ENCODE measurements around the gene FUT3.

FUT3 gene

DNA sequence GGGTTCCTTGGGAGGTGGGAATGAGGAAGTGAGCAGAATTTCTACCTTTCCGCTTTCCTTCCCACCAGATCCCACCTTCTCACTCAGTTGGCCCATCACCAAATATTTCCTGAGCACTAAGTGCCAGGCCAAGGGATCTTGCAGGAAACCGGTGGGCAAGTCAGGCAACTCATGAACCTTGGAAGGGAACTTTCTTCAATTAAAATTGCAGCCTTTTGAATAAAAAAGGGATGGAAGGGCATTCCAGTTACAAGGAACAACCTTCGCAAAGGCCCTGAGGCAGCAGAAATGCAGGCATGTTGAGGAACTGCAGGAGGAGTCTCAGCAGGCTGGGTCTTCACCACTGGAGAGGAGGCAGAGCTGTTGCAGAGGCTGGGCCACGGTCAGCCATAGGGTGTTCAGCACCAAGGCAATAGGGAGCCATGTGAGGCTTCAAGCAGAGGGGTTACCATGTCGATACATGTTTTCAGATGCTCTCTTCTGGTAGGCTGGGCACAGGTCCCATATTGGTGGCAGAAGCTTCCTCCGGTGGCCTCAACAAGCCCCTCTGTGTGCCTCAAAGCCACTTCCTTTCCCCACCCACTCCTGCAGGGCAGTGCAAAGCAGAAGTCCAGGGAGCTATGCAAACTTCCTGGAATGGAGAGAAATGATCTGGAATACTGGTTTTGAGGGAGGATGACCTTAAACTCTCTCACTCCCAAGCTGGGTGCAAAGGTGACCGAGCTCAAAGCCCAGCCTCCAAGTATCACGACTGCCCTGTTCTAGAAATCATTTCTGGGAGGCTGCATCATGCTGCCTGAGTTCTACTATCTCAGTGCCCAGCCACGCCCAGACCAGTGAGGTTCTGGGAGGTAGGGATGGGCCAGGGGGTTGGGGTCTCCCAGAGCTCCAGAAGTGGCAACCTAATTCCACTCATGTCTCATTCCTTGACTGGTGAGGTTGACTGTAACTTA, 11.9 kb downstream of the FUT3 start, which contains the start of gene FUT6:
FUT6 (minus strand) TSS at position 638 of the 953 bp plus-strand sequence. CDS start 7,135 bp downstream, outside the sequence.
- no peak within 1 kb of the TSS for H4K5ac ChIP-seq (ENCODE audit: low read length)
- DNase-seq, result no peak
- no peak within 1 kb of the TSS for H3K4ac ChIP-seq (ENCODE audit: low read depth, low read length)
- H3K36me3 ChIP-seq (ENCODE audit: control insufficient read depth, insufficient read depth, low read length), result no peaks in the 10 kb centered on the region
- no peaks in the 10 kb centered on the region for H3K79me1 ChIP-seq (ENCODE audit: low read length)
- no peak within 1 kb of the TSS for H3K56ac ChIP-seq (ENCODE audit: low read length)
- no peak within 1 kb of the TSS for H3K18ac ChIP-seq (ENCODE audit: low read length)
- H2BK5ac ChIP-seq (ENCODE audit: low read length), result no peak within 1 kb of the TSS
- no peak within 1 kb of the TSS for H3K4me3 ChIP-seq (ENCODE audit: low read length)
- H4K8ac ChIP-seq (ENCODE audit: low read depth, low read length), result no peak within 1 kb of the TSS
- no peak within 1 kb of the TSS for H3K27ac ChIP-seq (ENCODE audit: low read depth, low read length)
- H2BK120ac ChIP-seq (ENCODE audit: low read depth, low read length), result no peak within 1 kb of the TSS
- no peak within 1 kb of the TSS for H2BK15ac ChIP-seq (replicated peaks; ENCODE audit: low read depth)
- WGBS (ENCODE audit: extremely low coverage, insufficient coverage, low lambda C conversion rate), result no CpG with 5 or more reads among the region's 9 CpGs
- H3K9ac ChIP-seq (ENCODE audit: low read length), result no peak within 1 kb of the TSS
- H3K27me3 ChIP-seq (ENCODE audit: insufficient read depth, low read length, poor library complexity), result no peaks in the 10 kb centered on the region
- H3K4me1 ChIP-seq (ENCODE audit: control insufficient read depth, low read depth, low read length), result no peaks in the 10 kb centered on the region
- no peak within 1 kb of the TSS for H3K23ac ChIP-seq (ENCODE audit: low read length)
- H3K4me2 ChIP-seq (ENCODE audit: low read length), result no peak within 1 kb of the TSS
- H3K79me2 ChIP-seq (ENCODE audit: control insufficient read depth, insufficient read depth, low read length), result no peaks in the 10 kb centered on the region
- no peak within 1 kb of the TSS for H2AK5ac ChIP-seq (ENCODE audit: low read length)

DNA sequence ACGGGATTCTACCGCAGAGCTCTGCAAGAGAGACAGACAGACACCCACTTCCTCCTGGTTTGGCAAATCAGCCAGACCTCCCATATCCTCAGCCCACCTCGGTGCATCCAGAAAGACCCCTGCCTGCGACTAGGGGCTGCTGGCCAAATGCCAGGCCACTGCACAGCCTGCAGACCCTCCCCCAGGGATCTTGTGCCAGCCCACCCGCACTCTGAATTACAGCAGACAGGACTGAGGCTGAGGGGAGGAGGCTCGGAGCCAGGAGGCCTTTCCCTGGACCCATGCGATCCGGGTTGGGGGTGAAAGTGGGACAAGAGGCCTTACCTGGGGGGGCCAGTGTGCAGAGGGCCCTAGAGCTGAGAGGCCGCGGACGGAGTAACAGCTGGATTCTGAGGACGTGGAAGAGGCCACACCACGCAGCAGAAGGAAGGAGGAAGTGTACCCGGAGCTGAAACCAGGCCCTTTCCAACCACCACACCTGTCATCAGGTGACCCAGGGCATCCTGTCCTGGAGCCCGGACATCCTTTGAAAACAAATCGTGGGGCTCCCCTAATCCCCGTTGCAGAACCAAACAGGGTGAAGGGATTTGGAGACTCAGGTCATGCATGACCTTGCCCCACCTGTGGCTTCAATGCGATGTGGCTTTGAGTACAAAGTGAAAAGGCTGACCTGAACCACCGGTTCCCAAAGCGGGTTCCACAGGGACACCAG, 12.7 kb downstream of the FUT3 start:
- Histone ChIP-seq H3K23ac (ENCODE audit: low read length) (no peak overlapping the region), H3K79me1 (ENCODE audit: low read length) (no peaks in the 10 kb centered on the region), H3K27ac (ENCODE audit: low read depth, low read length) (no peak overlapping the region), H3K4me1 (ENCODE audit: control insufficient read depth, low read depth, low read length) (no peaks in the 10 kb centered on the region), H4K8ac (ENCODE audit: low read depth, low read length) (no peak overlapping the region), H3K4me2 (ENCODE audit: low read length) (no peak overlapping the region), H3K4ac (ENCODE audit: low read depth, low read length) (no peak overlapping the region), H3K4me3 (ENCODE audit: low read length) (no peak overlapping the region), H3K79me2 (ENCODE audit: control insufficient read depth, insufficient read depth, low read length) (no peaks in the 10 kb centered on the region), H2BK120ac (ENCODE audit: low read depth, low read length) (no peak overlapping the region), H3K9ac (ENCODE audit: low read length) (no peak overlapping the region), H3K27me3 (ENCODE audit: insufficient read depth, low read length, poor library complexity) (no peaks in the 10 kb centered on the region), H3K18ac (ENCODE audit: low read length) (no peak overlapping the region), H3K36me3 (ENCODE audit: control insufficient read depth, insufficient read depth, low read length) (no peaks in the 10 kb centered on the region), H2AK5ac (ENCODE audit: low read length) (no peak overlapping the region), H3K56ac (ENCODE audit: low read length) (no peak overlapping the region), H2BK5ac (ENCODE audit: low read length) (no peak overlapping the region), H2BK15ac (replicated peaks; ENCODE audit: low read depth) (no peak overlapping the region), H4K5ac (ENCODE audit: low read length) (no peak overlapping the region)
- no CpG with 5 or more reads among the region's 20 CpGs for WGBS (ENCODE audit: extremely low coverage, insufficient coverage, low lambda C conversion rate)
- no peak for DNase-seq

DNA sequence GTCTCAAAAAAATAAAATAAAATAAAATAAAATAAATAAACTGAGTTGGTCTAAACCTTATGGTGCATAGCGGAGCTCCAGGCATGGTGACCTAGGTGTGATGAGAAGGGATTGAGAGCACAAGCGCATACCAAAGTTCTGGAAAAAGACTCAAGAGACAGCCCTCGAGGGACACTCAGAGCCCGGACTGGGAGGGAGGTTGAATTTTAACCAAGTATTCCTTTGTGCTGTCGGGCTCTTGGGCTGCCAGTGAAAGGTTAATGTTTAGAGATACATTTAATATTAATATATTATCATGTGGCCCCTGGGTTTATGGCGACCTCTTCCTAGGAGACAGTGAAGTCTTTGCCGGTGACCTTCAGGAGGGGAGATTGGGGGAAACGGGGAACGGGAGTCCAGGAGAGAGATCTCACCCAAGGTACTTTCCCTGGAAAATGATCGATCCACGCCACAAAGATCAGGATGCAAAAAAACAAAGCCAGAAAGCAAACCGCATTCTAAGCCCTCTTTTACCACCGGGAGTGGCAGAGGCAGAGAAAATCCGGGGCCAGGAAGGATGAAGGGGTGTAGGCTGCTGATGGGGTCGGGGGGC, 13.4 kb downstream of the FUT3 start:
- Histone ChIP-seq H3K9ac (ENCODE audit: low read length) (no peak overlapping the region), H3K36me3 (ENCODE audit: control insufficient read depth, insufficient read depth, low read length) (no peaks in the 10 kb centered on the region), H3K27ac (ENCODE audit: low read depth, low read length) (no peak overlapping the region), H3K79me2 (ENCODE audit: control insufficient read depth, insufficient read depth, low read length) (no peaks in the 10 kb centered on the region), H2BK120ac (ENCODE audit: low read depth, low read length) (no peak overlapping the region), H3K18ac (ENCODE audit: low read length) (no peak overlapping the region), H3K56ac (ENCODE audit: low read length) (no peak overlapping the region), H3K4me1 (ENCODE audit: control insufficient read depth, low read depth, low read length) (no peaks in the 10 kb centered on the region), H2BK15ac (replicated peaks; ENCODE audit: low read depth) (no peak overlapping the region), H3K79me1 (ENCODE audit: low read length) (no peaks in the 10 kb centered on the region), H4K5ac (ENCODE audit: low read length) (no peak overlapping the region), H4K8ac (ENCODE audit: low read depth, low read length) (no peak overlapping the region), H3K4me2 (ENCODE audit: low read length) (no peak overlapping the region), H3K4me3 (ENCODE audit: low read length) (no peak overlapping the region), H3K27me3 (ENCODE audit: insufficient read depth, low read length, poor library complexity) (no peaks in the 10 kb centered on the region), H3K23ac (ENCODE audit: low read length) (no peak overlapping the region), H2AK5ac (ENCODE audit: low read length) (no peak overlapping the region), H2BK5ac (ENCODE audit: low read length) (no peak overlapping the region), H3K4ac (ENCODE audit: low read depth, low read length) (no peak overlapping the region)
- no peak for DNase-seq
- no CpG with 5 or more reads among the region's 15 CpGs for WGBS (ENCODE audit: extremely low coverage, insufficient coverage, low lambda C conversion rate)

GRCh38 chr19:5832527-5833216, 18.6 kb downstream of the FUT3 start:
- no peak overlapping the region for H3K56ac ChIP-seq (ENCODE audit: low read length)
- no peak for DNase-seq
- H3K4ac ChIP-seq (ENCODE audit: low read depth, low read length), result no peak overlapping the region
- H2BK5ac ChIP-seq (ENCODE audit: low read length), result no peak overlapping the region
- H3K4me3 ChIP-seq (ENCODE audit: low read length), result no peak overlapping the region
- no peak overlapping the region for H3K9ac ChIP-seq (ENCODE audit: low read length)
- WGBS (ENCODE audit: extremely low coverage, insufficient coverage, low lambda C conversion rate), result no CpG with 5 or more reads among the region's 6 CpGs
- H3K36me3 ChIP-seq (ENCODE audit: control insufficient read depth, insufficient read depth, low read length), result no peaks in the 10 kb centered on the region
- H3K79me2 ChIP-seq (ENCODE audit: control insufficient read depth, insufficient read depth, low read length), result no peaks in the 10 kb centered on the region
- no peaks in the 10 kb centered on the region for H3K79me1 ChIP-seq (ENCODE audit: low read length)
- H3K4me2 ChIP-seq (ENCODE audit: low read length), result no peak overlapping the region
- H3K27me3 ChIP-seq (ENCODE audit: insufficient read depth, low read length, poor library complexity), result no peaks in the 10 kb centered on the region
- no peak overlapping the region for H3K23ac ChIP-seq (ENCODE audit: low read length)
- H3K18ac ChIP-seq (ENCODE audit: low read length), result no peak overlapping the region
- no peak overlapping the region for H4K8ac ChIP-seq (ENCODE audit: low read depth, low read length)
- no peak overlapping the region for H2BK15ac ChIP-seq (replicated peaks; ENCODE audit: low read depth)
- H4K5ac ChIP-seq (ENCODE audit: low read length), result no peak overlapping the region
- H2BK120ac ChIP-seq (ENCODE audit: low read depth, low read length), result no peak overlapping the region
- H3K27ac ChIP-seq (ENCODE audit: low read depth, low read length), result no peak overlapping the region
- H3K4me1 ChIP-seq (ENCODE audit: control insufficient read depth, low read depth, low read length), result peaks cover 3% of the 10 kb centered on the region
- no peak overlapping the region for H2AK5ac ChIP-seq (ENCODE audit: low read length)

GRCh38 chr19:5832061-5832460, 19.2 kb downstream of the FUT3 start:
- no peak overlapping the region for H2AK5ac ChIP-seq (ENCODE audit: low read length)
- no peak overlapping the region for H4K8ac ChIP-seq (ENCODE audit: low read depth, low read length)
- no CpG with 5 or more reads among the region's 22 CpGs for WGBS (ENCODE audit: extremely low coverage, insufficient coverage, low lambda C conversion rate)
- no peak overlapping the region for H3K56ac ChIP-seq (ENCODE audit: low read length)
- peaks cover 3% of the 10 kb centered on the region for H3K4me1 ChIP-seq (ENCODE audit: control insufficient read depth, low read depth, low read length)
- no peak overlapping the region for H4K5ac ChIP-seq (ENCODE audit: low read length)
- H2BK15ac ChIP-seq (replicated peaks; ENCODE audit: low read depth), result no peak overlapping the region
- DNase-seq, result no peak
- no peaks in the 10 kb centered on the region for H3K79me1 ChIP-seq (ENCODE audit: low read length)
- no peak overlapping the region for H3K27ac ChIP-seq (ENCODE audit: low read depth, low read length)
- no peaks in the 10 kb centered on the region for H3K36me3 ChIP-seq (ENCODE audit: control insufficient read depth, insufficient read depth, low read length)
- no peak overlapping the region for H3K4me3 ChIP-seq (ENCODE audit: low read length)
- H3K4me2 ChIP-seq (ENCODE audit: low read length), result no peak overlapping the region
- no peak overlapping the region for H3K18ac ChIP-seq (ENCODE audit: low read length)
- no peak overlapping the region for H3K23ac ChIP-seq (ENCODE audit: low read length)
- H3K27me3 ChIP-seq (ENCODE audit: insufficient read depth, low read length, poor library complexity), result no peaks in the 10 kb centered on the region
- no peaks in the 10 kb centered on the region for H3K79me2 ChIP-seq (ENCODE audit: control insufficient read depth, insufficient read depth, low read length)
- no peak overlapping the region for H2BK5ac ChIP-seq (ENCODE audit: low read length)
- H2BK120ac ChIP-seq (ENCODE audit: low read depth, low read length), result no peak overlapping the region
- no peak overlapping the region for H3K4ac ChIP-seq (ENCODE audit: low read depth, low read length)
- no peak overlapping the region for H3K9ac ChIP-seq (ENCODE audit: low read length)

Measured in mesendoderm (in vitro differentiated cells).